ENCODE data around the gene DCXR. TPM values are rescaled to one million over a fixed set of nuclear protein-coding genes. Genes with fewer than 3 reads are reported as not detected.

DCXR gene
- total RNA-seq, 1 donor: 40.6 TPM

GRCh38 chr17:81996232-81996756 lies 41.2 kb downstream of the DCXR start:
- TF ChIP-seq CTCF (IDR thresholded peaks at IDR 0.05; ENCODE audit: insufficient read depth, low read depth, low read length): no peak
- H3K4me3 ChIP-seq (ENCODE audit: low read depth, low read length): no peak overlapping the region
- DNase-seq (ENCODE audit: low read depth): no peak

GRCh38 chr17:81995463-81996231 lies 41.9 kb downstream of the DCXR start:
- DNase-seq (ENCODE audit: low read depth): no peak
- TF ChIP-seq CTCF (IDR thresholded peaks at IDR 0.05; ENCODE audit: insufficient read depth, low read depth, low read length): no peak
- no peak overlapping the region for H3K4me3 ChIP-seq (ENCODE audit: low read depth, low read length)

GRCh38 chr17:81994593-81995462 lies 42.7 kb downstream of the DCXR start:
- DNase-seq (ENCODE audit: low read depth): no peak
- no peak for TF ChIP-seq CTCF (IDR thresholded peaks at IDR 0.05; ENCODE audit: insufficient read depth, low read depth, low read length)
- no peak overlapping the region for H3K4me3 ChIP-seq (ENCODE audit: low read depth, low read length)

- TF ChIP-seq CTCF (IDR thresholded peaks at IDR 0.05; ENCODE audit: insufficient read depth, low read depth, low read length): no peak
- DNase-seq (ENCODE audit: low read depth): no peak
- no peak overlapping the region for H3K4me3 ChIP-seq (ENCODE audit: low read depth, low read length)
Measured at GRCh38 chr17:81993729-81994592, 43.5 kb downstream of the DCXR start.

- no peak for TF ChIP-seq CTCF (IDR thresholded peaks at IDR 0.05; ENCODE audit: insufficient read depth, low read depth, low read length)
- H3K4me3 ChIP-seq (ENCODE audit: low read depth, low read length): no peak overlapping the region
- DNase-seq (ENCODE audit: low read depth): no peak
Measured at GRCh38 chr17:81992306-81993102, 45.0 kb downstream of the DCXR start.

Data from fibroblast of villous mesenchyme (primary cell).